Measurements from ENCODE around the gene ZNF19. TPM values are rescaled to one million over a fixed set of nuclear protein-coding genes. Genes with fewer than 3 reads are reported as not detected.
"Not testable (repeated sequence)": the region's sequence is repeated elsewhere in the genome, so short reads cannot be mapped to it uniquely, and the experiment has no call there.

ZNF19 gene
- total RNA-seq, 1 donor from 2014 or later = 7.5 TPM

GRCh38 chr16:71514476-71514875 lies 25.4 kb upstream of the ZNF19 start:
- peaks cover 12% of the 10 kb centered on the region for H3K4me1 Mint-ChIP-seq (ENCODE audit: unreplicated experiment)
- no peaks in the 10 kb centered on the region for H3K9me3 Mint-ChIP-seq (ENCODE audit: unreplicated experiment)
- TF ChIP-seq, protein P1, sequence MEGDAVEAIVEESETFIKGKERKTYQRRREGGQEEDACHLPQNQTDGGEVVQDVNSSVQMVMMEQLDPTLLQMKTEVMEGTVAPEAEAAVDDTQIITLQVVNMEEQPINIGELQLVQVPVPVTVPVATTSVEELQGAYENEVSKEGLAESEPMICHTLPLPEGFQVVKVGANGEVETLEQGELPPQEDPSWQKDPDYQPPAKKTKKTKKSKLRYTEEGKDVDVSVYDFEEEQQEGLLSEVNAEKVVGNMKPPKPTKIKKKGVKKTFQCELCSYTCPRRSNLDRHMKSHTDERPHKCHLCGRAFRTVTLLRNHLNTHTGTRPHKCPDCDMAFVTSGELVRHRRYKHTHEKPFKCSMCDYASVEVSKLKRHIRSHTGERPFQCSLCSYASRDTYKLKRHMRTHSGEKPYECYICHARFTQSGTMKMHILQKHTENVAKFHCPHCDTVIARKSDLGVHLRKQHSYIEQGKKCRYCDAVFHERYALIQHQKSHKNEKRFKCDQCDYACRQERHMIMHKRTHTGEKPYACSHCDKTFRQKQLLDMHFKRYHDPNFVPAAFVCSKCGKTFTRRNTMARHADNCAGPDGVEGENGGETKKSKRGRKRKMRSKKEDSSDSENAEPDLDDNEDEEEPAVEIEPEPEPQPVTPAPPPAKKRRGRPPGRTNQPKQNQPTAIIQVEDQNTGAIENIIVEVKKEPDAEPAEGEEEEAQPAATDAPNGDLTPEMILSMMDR (IDR thresholded peaks at IDR 0.05; ENCODE audit: unreplicated experiment) = no peak
- H3K4me3 Mint-ChIP-seq (ENCODE audit: unreplicated experiment) = no peak overlapping the region
- no peaks in the 10 kb centered on the region for H3K36me3 Mint-ChIP-seq (ENCODE audit: low read depth, unreplicated experiment)
- no peak overlapping the region for H3K27ac Mint-ChIP-seq (ENCODE audit: unreplicated experiment)
- DNase-seq (ENCODE audit: low spot score) = no peak
- H3K27me3 Mint-ChIP-seq (ENCODE audit: unreplicated experiment) = peaks cover 8% of the 10 kb centered on the region

- TF ChIP-seq, protein P1 (IDR thresholded peaks at IDR 0.05; ENCODE audit: unreplicated experiment) = no peak
- Mint-ChIP-seq H3K4me3 (ENCODE audit: unreplicated experiment) (no peak overlapping the region), H3K27me3 (ENCODE audit: unreplicated experiment) (peaks cover 3% of the 10 kb centered on the region), H3K9me3 (ENCODE audit: unreplicated experiment) (no peaks in the 10 kb centered on the region), H3K27ac (ENCODE audit: unreplicated experiment) (peak overlapping the region; percentile 44), H3K4me1 (ENCODE audit: unreplicated experiment) (peaks cover 12% of the 10 kb centered on the region), H3K36me3 (ENCODE audit: low read depth, unreplicated experiment) (no peaks in the 10 kb centered on the region)
- DNase-seq (ENCODE audit: low spot score) = no peak
These were observed 24.2 kb upstream of the ZNF19 start for GRCh38 chr16:71513302-71513701.

DNA sequence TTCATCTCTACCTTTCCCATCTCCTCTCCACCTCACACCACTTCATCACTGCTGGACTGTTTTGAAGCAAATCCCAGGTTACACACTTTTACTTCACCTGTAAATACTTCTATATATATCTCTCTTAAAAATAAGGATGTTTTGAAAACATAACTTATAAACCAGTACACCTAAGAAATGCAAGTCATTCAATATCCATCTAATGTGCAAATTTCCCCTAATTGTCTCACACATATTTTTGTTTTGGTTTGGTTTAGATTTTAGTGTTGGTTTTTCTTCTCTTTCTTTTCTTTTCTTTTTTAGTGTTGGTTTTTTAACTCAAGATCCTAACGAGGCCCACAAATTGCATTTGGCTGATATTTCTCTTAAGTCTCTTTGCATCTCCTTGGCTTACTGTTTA lies 17.9 kb upstream of the ZNF19 start:
- Mint-ChIP-seq H3K9me3 (ENCODE audit: unreplicated experiment) (no peaks in the 10 kb centered on the region), H3K27me3 (ENCODE audit: unreplicated experiment) (no peaks in the 10 kb centered on the region), H3K4me1 (ENCODE audit: unreplicated experiment) (no peaks in the 10 kb centered on the region), H3K27ac (ENCODE audit: unreplicated experiment) (no peak overlapping the region), H3K36me3 (ENCODE audit: low read depth, unreplicated experiment) (no peaks in the 10 kb centered on the region), H3K4me3 (ENCODE audit: unreplicated experiment) (no peak overlapping the region)
- TF ChIP-seq, protein P1 (IDR thresholded peaks at IDR 0.05; ENCODE audit: unreplicated experiment) = no peak
- no peak for DNase-seq (ENCODE audit: low spot score)

DNA sequence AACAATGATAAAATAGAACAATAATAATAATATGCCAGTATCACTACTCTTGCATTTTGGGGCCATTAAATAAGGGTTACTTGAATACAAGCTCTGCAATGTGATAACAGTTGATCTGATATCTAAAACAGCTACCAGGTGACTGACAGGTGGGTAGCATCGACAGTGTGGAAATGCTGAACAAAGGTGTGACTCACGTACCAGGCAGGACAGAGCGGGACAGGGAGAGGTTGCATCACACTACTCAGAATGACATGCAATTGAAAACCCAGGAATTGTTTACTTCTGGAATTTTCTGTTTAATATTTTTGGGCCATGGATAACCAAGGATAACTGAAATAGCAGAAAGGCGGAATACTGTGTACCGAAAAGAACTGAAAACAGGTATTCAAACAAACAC lies 15.8 kb upstream of the ZNF19 start:
- Mint-ChIP-seq H3K4me1 (ENCODE audit: unreplicated experiment) (no peaks in the 10 kb centered on the region), H3K9me3 (ENCODE audit: unreplicated experiment) (no peaks in the 10 kb centered on the region), H3K36me3 (ENCODE audit: low read depth, unreplicated experiment) (no peaks in the 10 kb centered on the region), H3K27ac (ENCODE audit: unreplicated experiment) (no peak overlapping the region), H3K27me3 (ENCODE audit: unreplicated experiment) (no peaks in the 10 kb centered on the region), H3K4me3 (ENCODE audit: unreplicated experiment) (no peak overlapping the region)
- TF ChIP-seq, protein P1 (IDR thresholded peaks at IDR 0.05; ENCODE audit: unreplicated experiment) = no peak
- no peak for DNase-seq (ENCODE audit: low spot score)

- DNase-seq (ENCODE audit: low spot score); H3K27me3 Mint-ChIP-seq (ENCODE audit: unreplicated experiment); H3K9me3 Mint-ChIP-seq (ENCODE audit: unreplicated experiment); H3K4me1 Mint-ChIP-seq (ENCODE audit: unreplicated experiment); H3K27ac Mint-ChIP-seq (ENCODE audit: unreplicated experiment); H3K36me3 Mint-ChIP-seq (ENCODE audit: low read depth, unreplicated experiment); H3K4me3 Mint-ChIP-seq (ENCODE audit: unreplicated experiment): not testable (repeated sequence)
These were observed 14.9 kb upstream of the ZNF19 start for GRCh38 chr16:71504051-71504450.

DNA sequence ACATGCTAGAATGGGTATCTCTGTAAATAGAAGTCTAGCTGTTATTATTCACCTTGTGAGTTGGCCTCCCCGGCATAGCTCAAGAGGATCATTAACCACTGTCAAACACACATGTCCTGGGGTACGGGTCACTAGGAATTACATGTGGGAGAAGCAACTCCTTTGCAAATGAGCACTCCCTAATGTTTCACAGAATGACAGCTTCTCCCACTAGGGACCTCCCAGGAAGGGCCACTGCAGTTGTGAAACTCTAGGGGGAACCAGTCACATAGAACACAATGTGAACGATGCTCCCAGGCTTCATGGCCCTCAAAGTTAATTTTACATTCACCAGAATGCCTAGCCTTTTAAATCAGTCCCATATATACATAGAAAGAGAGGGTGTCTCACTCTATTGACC lies 12.4 kb upstream of the ZNF19 start:
- DNase-seq (ENCODE audit: low spot score) = no peak
- Mint-ChIP-seq H3K36me3 (ENCODE audit: low read depth, unreplicated experiment) (peaks cover 4% of the 10 kb centered on the region), H3K27me3 (ENCODE audit: unreplicated experiment) (no peaks in the 10 kb centered on the region), H3K9me3 (ENCODE audit: unreplicated experiment) (no peaks in the 10 kb centered on the region), H3K27ac (ENCODE audit: unreplicated experiment) (no peak overlapping the region), H3K4me3 (ENCODE audit: unreplicated experiment) (no peak overlapping the region), H3K4me1 (ENCODE audit: unreplicated experiment) (no peaks in the 10 kb centered on the region)
- TF ChIP-seq, protein P1 (IDR thresholded peaks at IDR 0.05; ENCODE audit: unreplicated experiment) = no peak

Data from endothelial cell (in vitro differentiated cells).